IMR-90 (cell line): ENCODE results near the gene NARS2. TPM values are rescaled to one million over a fixed set of nuclear protein-coding genes. Genes with fewer than 3 reads are reported as not detected.
"Not testable (repeated sequence)": the region's sequence is repeated elsewhere in the genome, so short reads cannot be mapped to it uniquely, and the experiment has no call there.

Source experiments
- ATAC-seq: fragments of 200-7000 bp; cut with Tn5 transposase; 2 replicates; pipeline ENCODE4 v1.9.1; 2020; ENCODE audit warnings: low read depth, mild to moderate bottlenecking, moderate library complexity
- BruUV-seq: library from RNA; stranded (reverse); fragments of 400-500 nt; replicated peaks from 2 replicates; lab custom pipeline; 2021; lab: Mats Ljungman, UMichigan
- CTCF ChIA-PET: fragments of 300-600 bp; formaldehyde crosslinking; extraction: SDS; loops from one replicate; lab custom pipeline; 2021; ENCODE audit warnings: antibody characterized with exemption; lab: Yijun Ruan, JAX
- POLR2A ChIA-PET: fragments of 300-600 bp; sonication (Branson Sonifier 250); formaldehyde crosslinking; loops from one replicate; lab custom pipeline; 2022; ENCODE audit warnings: antibody characterized with exemption; ENCODE audit not compliant: unreplicated experiment; lab: Charles Lee
- DNase-seq: peaks from one replicate; pipeline ENCODE4 v3.0.0; 2013
- H2AFZ ChIP-seq: replicated peaks from 2 replicates; pipeline ENCODE3; 2013; ENCODE audit warnings: low read length, mild to moderate bottlenecking; ENCODE audit not compliant: poor library complexity
- H2AK5ac ChIP-seq: 2 replicates; pipeline ENCODE4 v1.6.1; 2013; ENCODE audit warnings: low read depth, low read length, inconsistent platforms
- H2AK9ac ChIP-seq: replicated peaks from 2 replicates; pipeline ENCODE3; 2013; ENCODE audit warnings: mild to moderate bottlenecking, low read depth, low read length, moderate library complexity; ENCODE audit not compliant: poor library complexity
- H2BK120ac ChIP-seq: 2 replicates; pipeline ENCODE4 v1.6.1; 2013; ENCODE audit warnings: low read depth, low read length, inconsistent platforms
- H2BK15ac ChIP-seq: 3 replicates; pipeline ENCODE4 v1.6.1; 2013; ENCODE audit warnings: low read depth, low read length, inconsistent platforms
- H2BK20ac ChIP-seq: 2 replicates; pipeline ENCODE4 v1.6.1; 2013; ENCODE audit warnings: low read depth, mild to moderate bottlenecking, inconsistent platforms, low read length, moderate library complexity
- H2BK5ac ChIP-seq: 2 replicates; pipeline ENCODE4 v1.6.1; 2013; ENCODE audit warnings: mild to moderate bottlenecking, low read depth, low read length, inconsistent platforms; ENCODE audit not compliant: poor library complexity, severe bottlenecking
- H3K14ac ChIP-seq: replicated peaks from 2 replicates; pipeline ENCODE4 v1.6.1; 2013; ENCODE audit warnings: low read depth, low read length, inconsistent platforms
- H3K18ac ChIP-seq: 2 replicates; pipeline ENCODE4 v1.6.1; 2013; ENCODE audit warnings: low read depth, low read length, control low read depth
- H3K23ac ChIP-seq: 2 replicates; pipeline ENCODE4 v1.6.1; 2013; ENCODE audit warnings: low read depth, low read length, inconsistent platforms
- H3K27ac ChIP-seq: 2 replicates; pipeline ENCODE4 v1.5.1; 2013; ENCODE audit warnings: mild to moderate bottlenecking, control low read depth, low read length; ENCODE audit not compliant: insufficient read depth
- H3K27me3 ChIP-seq: 2 replicates; pipeline ENCODE4 v1.6.1; 2013; ENCODE audit warnings: low read length; ENCODE audit not compliant: control insufficient read depth, insufficient read depth
- H3K36me3 ChIP-seq: 2 replicates; pipeline ENCODE4 v1.6.1; 2013; ENCODE audit warnings: low read length, mixed read lengths; ENCODE audit not compliant: control insufficient read depth, insufficient read depth
- H3K4ac ChIP-seq: 2 replicates; pipeline ENCODE4 v1.6.1; 2013; ENCODE audit warnings: low read depth, low read length, inconsistent platforms
- H3K4me1 ChIP-seq: 2 replicates; pipeline ENCODE4 v1.6.1; 2013; ENCODE audit warnings: low read length, mixed read lengths; ENCODE audit not compliant: control insufficient read depth, insufficient read depth
- H3K4me2 ChIP-seq: 2 replicates; pipeline ENCODE4 v1.6.1; 2013; ENCODE audit warnings: low read depth, mild to moderate bottlenecking, control low read depth, low read length, moderate library complexity
- H3K4me3 ChIP-seq: 2 replicates; pipeline ENCODE4 v1.5.1; 2013; ENCODE audit warnings: low read depth, mild to moderate bottlenecking, control low read depth, low read length, moderate library complexity; ENCODE audit not compliant: insufficient read depth
- H3K56ac ChIP-seq: 2 replicates; pipeline ENCODE4 v1.6.1; 2013; ENCODE audit warnings: low read length, inconsistent platforms; ENCODE audit not compliant: insufficient read depth; ENCODE audit errors: extremely low read depth
- H3K79me1 ChIP-seq, 2 experiments: 2 replicates each; pipeline ENCODE4 v1.6.1; 2013; ENCODE audit warnings: low read length in 2 of 2, inconsistent platforms in 1 of 2, low read depth in 1 of 2
- H3K9ac ChIP-seq: 2 replicates; pipeline ENCODE4 v1.6.1; 2013; ENCODE audit warnings: low read depth, low read length, control low read depth
- H3K9me1 ChIP-seq: 2 replicates; pipeline ENCODE4 v1.6.1; 2013; ENCODE audit warnings: low read length, inconsistent platforms; ENCODE audit not compliant: insufficient read depth
- H3K9me3 ChIP-seq: 2 replicates; pipeline ENCODE4 v1.6.1; 2013; ENCODE audit warnings: low read length; ENCODE audit not compliant: control insufficient read depth, insufficient read depth
- H4K20me1 ChIP-seq: 2 replicates; pipeline ENCODE4 v1.6.1; 2013; ENCODE audit warnings: low read length, inconsistent platforms; ENCODE audit not compliant: insufficient read depth
- H4K5ac ChIP-seq: 2 replicates; pipeline ENCODE4 v1.6.1; 2013; ENCODE audit warnings: mild to moderate bottlenecking, low read depth, low read length, control low read depth
- H4K8ac ChIP-seq, 2 experiments: 2 replicates each; pipeline ENCODE4 v1.6.1; 2013; ENCODE audit warnings: low read depth in 2 of 2, low read length in 2 of 2, control low read depth in 1 of 2, inconsistent platforms in 1 of 2
- H4K91ac ChIP-seq: 2 replicates; pipeline ENCODE4 v1.6.1; 2013; ENCODE audit warnings: low read depth, low read length, inconsistent platforms; ENCODE audit not compliant: insufficient read depth
- WGBS, 2 experiments: methylation state at CpG; one replicate each; pipeline versions ENCODE4 v1.1.5 to v1.1.7; 2013; ENCODE audit warnings: missing lambda C conversion rate in 2 of 2; ENCODE audit not compliant: insufficient read length in 1 of 2; ENCODE audit errors: extremely low coverage in 2 of 2; 5-methylcytosine and 5-hydroxymethylcytosine counted together
- dilution Hi-C: fragments of 300-500 bp; cut with HindIII; formaldehyde crosslinking; loops from one replicate; pipeline ENCODE4 v1.14.3; 2018; ENCODE audit warnings: low sequenced_read_pairs; ENCODE audit not compliant: unreplicated experiment
- in situ Hi-C: fragments of 300-500 bp; cut with MboI; formaldehyde crosslinking; loops from 3 replicates; pipeline ENCODE4 v1.14.3; 2019; ENCODE audit warnings: low sequenced_read_pairs, inconsistent platforms, mixed read lengths
- intact Hi-C: fragments of 100-400 bp; cut with micrococcal nuclease; formaldehyde crosslinking; loops from 2 replicates; pipeline ENCODE4 v1.10.0; 2022
- polyA plus RNA-seq, 3 experiments: library from polyadenylated mRNA; depleted of rRNA; stranded (reverse); fragments of >200 nt; gene quantifications; 2 replicates each; pipeline ENCODE4 v1.2.3, GENCODE V29; 2012; ENCODE audit warnings: low replicate concordance in 1 of 3
- total RNA-seq: library from RNA; depleted of rRNA; stranded (reverse); fragments of >200 nt; gene quantifications from 2 replicates; pipeline ENCODE4 v1.2.3, GENCODE V29; 2012

Gene NARS2
- total and polyA plus RNA-seq, 2 of the 4 experiments (the other 2 are of a cell fraction), result 8.0 to 15.8 TPM

DNA sequence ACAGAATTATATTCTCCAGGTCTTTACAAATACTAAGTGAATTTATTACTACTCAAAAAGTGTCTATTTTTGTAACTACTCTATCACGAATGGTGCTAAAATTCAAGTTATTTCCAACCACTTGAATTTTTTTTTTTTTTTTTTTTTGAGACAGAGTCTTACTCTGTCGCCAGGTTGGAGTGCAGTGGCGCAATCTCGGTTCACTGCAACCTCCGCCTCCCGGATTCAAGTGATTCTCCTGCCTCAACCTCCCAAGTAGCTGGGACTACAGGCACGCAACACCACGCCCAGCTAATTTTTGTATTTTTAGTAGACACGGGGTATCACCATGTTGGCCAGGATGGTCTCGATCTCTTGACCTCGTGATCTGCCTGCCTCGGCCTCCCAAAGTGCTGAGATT lies 11.6 kb downstream of the NARS2 start:
- H4K91ac ChIP-seq, H2BK15ac ChIP-seq, H3K18ac ChIP-seq, H3K36me3 ChIP-seq, H3K9me3 ChIP-seq, BruUV-seq, H4K5ac ChIP-seq, H2AK9ac ChIP-seq, H3K4me3 ChIP-seq, H4K8ac ChIP-seq, H3K9ac ChIP-seq, H4K20me1 ChIP-seq, H3K27me3 ChIP-seq, DNase-seq, dilution Hi-C loops, H2AFZ ChIP-seq, H3K23ac ChIP-seq, H2BK20ac ChIP-seq, ATAC-seq, H3K9me1 ChIP-seq, H3K56ac ChIP-seq, POLR2A ChIA-PET, H2BK120ac ChIP-seq, H2AK5ac ChIP-seq, H3K14ac ChIP-seq: not testable (repeated sequence)
- in situ Hi-C loops (loop anchor here (5.0 to 10.0 kb wide), 2 partner anchors 151 to 338 kb away; no protein-coding TSS in a partner anchor), intact Hi-C loops (loop anchor here (10.0 kb wide), 1 partner anchor 558 kb away; no protein-coding TSS in a partner anchor)
- H3K4me2 ChIP-seq, result 0 out of 2 replicates have a peak overlapping the region, but pooled peaks have one; percentile 24
- WGBS, 2 experiments, result 73% methylated on average over 3 of the region's 12 CpGs; no CpG with 5 or more reads in 1 of the 2 experiments
- peaks cover 13% of the 10 kb centered on the region for H3K4me1 ChIP-seq
- CTCF ChIA-PET, result interaction anchor here (2.4 kb wide), 2 partner anchors 147 to 334 kb away, joined by 19 to 22 read pairs; no protein-coding TSS in a partner anchor
- H3K79me1 ChIP-seq, result peaks cover 14 to 35% of the 10 kb centered on the region in 2 experiments
- H3K27ac ChIP-seq, result peak overlapping the region; percentile 74; the same call in 1 of the 2 replicates
- 0 out of 2 replicates have a peak overlapping the region, but pooled peaks have one; percentile 12 for H3K4ac ChIP-seq
- H2BK5ac ChIP-seq, result peak overlapping the region; percentile 92
